Smooth muscle cell (in vitro differentiated cells): Measurements from ENCODE around the gene TMTC4. TPM values are rescaled to one million over a fixed set of nuclear protein-coding genes. Genes with fewer than 3 reads are reported as not detected.

Experiments
- DNase-seq: peaks from one replicate; lab custom pipeline; 2025; ENCODE audit not compliant: unreplicated experiment; lab: John Stamatoyannopoulos, UW
- H2AFZ ChIP-seq: fragments of 200-600 bp; sonication (generic); 2 replicates; pipeline ENCODE4 v1.6.0; 2016; ENCODE audit warnings: antibody characterized with exemption, low read depth, mild to moderate bottlenecking
- H3F3A ChIP-seq: fragments of 200-600 bp; sonication (generic); 2 replicates; pipeline ENCODE4 v1.6.0; 2017; ENCODE audit warnings: antibody characterized with exemption, low read depth
- H3K27ac ChIP-seq: fragments of 200-600 bp; sonication (generic); 2 replicates; pipeline ENCODE4 v1.5.1; 2016; ENCODE audit warnings: low read depth, mild to moderate bottlenecking
- H3K27me3 ChIP-seq: fragments of 200-600 bp; sonication (generic); 2 replicates; pipeline ENCODE4 v1.6.1; 2016; ENCODE audit warnings: low read depth, mild to moderate bottlenecking
- H3K36me3 ChIP-seq: fragments of 200-600 bp; sonication (generic); 2 replicates; pipeline ENCODE4 v1.5.1; 2016; ENCODE audit warnings: low read depth
- H3K4me1 ChIP-seq: fragments of 200-600 bp; sonication (generic); 2 replicates; pipeline ENCODE4 v1.5.1; 2016; ENCODE audit warnings: low read depth
- H3K4me2 ChIP-seq: fragments of 200-600 bp; sonication (generic); 2 replicates; pipeline ENCODE4 v1.6.0; 2016; ENCODE audit warnings: mild to moderate bottlenecking
- H3K4me3 ChIP-seq: fragments of 200-600 bp; sonication (generic); 2 replicates; pipeline ENCODE4 v1.5.1; 2016; ENCODE audit warnings: mild to moderate bottlenecking
- H3K79me2 ChIP-seq: fragments of 200-600 bp; sonication (generic); 2 replicates; pipeline ENCODE4 v1.6.0; 2016; ENCODE audit warnings: low read depth, mild to moderate bottlenecking
- H3K9ac ChIP-seq: fragments of 200-600 bp; sonication (generic); 2 replicates; pipeline ENCODE4 v1.6.0; 2016; ENCODE audit warnings: low read depth
- H3K9me3 ChIP-seq: fragments of 200-600 bp; sonication (generic); replicated peaks from 2 replicates; pipeline ENCODE4 v1.5.1; 2016; ENCODE audit warnings: low read depth
- H4K20me1 ChIP-seq: fragments of 200-600 bp; sonication (generic); 2 replicates; pipeline ENCODE4 v1.6.0; 2016; ENCODE audit warnings: low read depth
- WGBS: methylation state at CpG from one replicate; pipeline ENCODE4 v1.1.7; 2016; ENCODE audit warnings: low lambda C conversion rate; 5-methylcytosine and 5-hydroxymethylcytosine counted together
- polyA plus RNA-seq: library from polyadenylated mRNA; unstranded; fragments of >200 nt; fragmentation: Nextera tagmentation; extraction: Ambion mirVana; gene quantifications from 2 replicates; pipeline ENCODE4 v1.2.1, GENCODE V29; 2016
- total RNA-seq: library from RNA; depleted of rRNA; stranded (reverse); fragments of >200 nt; gene quantifications from 2 replicates; pipeline ENCODE4 v1.2.3, GENCODE V29; 2014
- TF ChIP-seq, protein P1 (sequence below): fragments of 200-600 bp; sonication (generic); IDR thresholded peaks from 2 replicates; pipeline ENCODE4 v1.5.1; 2017; ENCODE audit warnings: borderline replicate concordance, mild to moderate bottlenecking, antibody characterized with exemption; ENCODE audit not compliant: insufficient read depth, poor library complexity, severe bottlenecking

Gene TMTC4
- total and polyA plus RNA-seq, 2 experiments from 2014 or later: 6.6 to 7.4 TPM

DNA sequence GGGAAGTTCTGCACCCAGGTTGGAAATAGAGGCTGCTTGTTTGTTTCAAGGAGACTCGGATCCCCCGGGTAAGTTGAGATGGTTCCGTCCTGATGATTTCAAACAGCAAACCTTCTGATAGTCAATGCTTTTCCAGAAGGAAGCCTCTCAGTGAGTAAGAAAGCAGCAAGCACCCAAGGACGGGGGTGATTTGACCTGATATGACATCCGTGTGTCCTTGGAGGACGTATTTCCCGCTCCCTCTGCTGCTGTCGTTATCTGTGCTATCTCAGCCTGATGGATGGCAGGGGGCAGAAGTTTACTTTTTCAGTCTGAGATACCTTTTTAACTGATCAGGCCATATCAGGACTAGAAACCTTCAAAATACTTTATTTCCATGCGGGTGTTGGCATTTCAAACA is 80.3 kb downstream of the TMTC4 start:
- Histone ChIP-seq H3K79me2 (no peaks in the 10 kb centered on the region), H4K20me1 (no peaks in the 10 kb centered on the region), H3K27ac (no peak overlapping the region), H3K4me1 (no peaks in the 10 kb centered on the region), H3K9me3 (no peaks in the 10 kb centered on the region), H3K4me2 (no peak overlapping the region), H3F3A (no peaks in the 10 kb centered on the region), H2AFZ (no peak overlapping the region), H3K36me3 (no peaks in the 10 kb centered on the region), H3K9ac (no peak overlapping the region), H3K4me3 (no peak overlapping the region), H3K27me3 (no peaks in the 10 kb centered on the region)
- TF ChIP-seq, protein P1, sequence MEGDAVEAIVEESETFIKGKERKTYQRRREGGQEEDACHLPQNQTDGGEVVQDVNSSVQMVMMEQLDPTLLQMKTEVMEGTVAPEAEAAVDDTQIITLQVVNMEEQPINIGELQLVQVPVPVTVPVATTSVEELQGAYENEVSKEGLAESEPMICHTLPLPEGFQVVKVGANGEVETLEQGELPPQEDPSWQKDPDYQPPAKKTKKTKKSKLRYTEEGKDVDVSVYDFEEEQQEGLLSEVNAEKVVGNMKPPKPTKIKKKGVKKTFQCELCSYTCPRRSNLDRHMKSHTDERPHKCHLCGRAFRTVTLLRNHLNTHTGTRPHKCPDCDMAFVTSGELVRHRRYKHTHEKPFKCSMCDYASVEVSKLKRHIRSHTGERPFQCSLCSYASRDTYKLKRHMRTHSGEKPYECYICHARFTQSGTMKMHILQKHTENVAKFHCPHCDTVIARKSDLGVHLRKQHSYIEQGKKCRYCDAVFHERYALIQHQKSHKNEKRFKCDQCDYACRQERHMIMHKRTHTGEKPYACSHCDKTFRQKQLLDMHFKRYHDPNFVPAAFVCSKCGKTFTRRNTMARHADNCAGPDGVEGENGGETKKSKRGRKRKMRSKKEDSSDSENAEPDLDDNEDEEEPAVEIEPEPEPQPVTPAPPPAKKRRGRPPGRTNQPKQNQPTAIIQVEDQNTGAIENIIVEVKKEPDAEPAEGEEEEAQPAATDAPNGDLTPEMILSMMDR: no peak
- no peak for DNase-seq
- WGBS: 86% methylated on average over 9 of the region's 9 CpGs

DNA sequence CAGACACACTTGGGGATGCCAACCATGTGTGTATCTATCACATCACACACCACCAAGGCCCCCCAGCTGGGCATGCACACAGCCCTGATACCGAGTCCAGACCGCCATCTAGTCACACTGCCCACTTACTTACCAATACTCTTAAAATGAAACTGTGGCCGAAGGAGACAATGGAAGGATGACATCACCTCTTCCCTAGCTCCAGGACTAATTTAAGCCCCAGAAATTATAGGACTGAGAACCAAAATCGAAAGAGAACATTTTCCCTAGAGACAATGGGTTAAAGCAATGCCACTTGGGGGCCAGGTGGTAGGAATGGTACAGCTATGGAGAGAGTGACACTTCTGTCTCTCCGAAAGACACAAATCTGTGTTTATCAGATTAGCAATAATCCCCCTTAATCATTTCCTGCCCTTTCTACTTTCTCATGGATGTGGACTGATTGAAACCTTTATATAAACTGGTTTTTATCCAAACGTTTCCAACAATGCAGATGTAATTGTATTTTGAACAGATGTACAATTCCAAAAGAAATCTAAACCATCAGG is 85.3 kb downstream of the TMTC4 start:
- Histone ChIP-seq H3K4me2 (no peak overlapping the region), H3K36me3 (no peaks in the 10 kb centered on the region), H3K4me1 (peaks cover 6% of the 10 kb centered on the region), H3K9ac (no peak overlapping the region), H3K27ac (no peak overlapping the region), H3K27me3 (no peaks in the 10 kb centered on the region), H3K9me3 (no peaks in the 10 kb centered on the region), H3F3A (no peaks in the 10 kb centered on the region), H4K20me1 (no peaks in the 10 kb centered on the region), H3K79me2 (no peaks in the 10 kb centered on the region), H2AFZ (peak overlapping the region; percentile 96), H3K4me3 (no peak overlapping the region)
- no peak for DNase-seq
- WGBS: 84% methylated on average over 6 of the region's 6 CpGs
- TF ChIP-seq, protein P1: no peak

DNA sequence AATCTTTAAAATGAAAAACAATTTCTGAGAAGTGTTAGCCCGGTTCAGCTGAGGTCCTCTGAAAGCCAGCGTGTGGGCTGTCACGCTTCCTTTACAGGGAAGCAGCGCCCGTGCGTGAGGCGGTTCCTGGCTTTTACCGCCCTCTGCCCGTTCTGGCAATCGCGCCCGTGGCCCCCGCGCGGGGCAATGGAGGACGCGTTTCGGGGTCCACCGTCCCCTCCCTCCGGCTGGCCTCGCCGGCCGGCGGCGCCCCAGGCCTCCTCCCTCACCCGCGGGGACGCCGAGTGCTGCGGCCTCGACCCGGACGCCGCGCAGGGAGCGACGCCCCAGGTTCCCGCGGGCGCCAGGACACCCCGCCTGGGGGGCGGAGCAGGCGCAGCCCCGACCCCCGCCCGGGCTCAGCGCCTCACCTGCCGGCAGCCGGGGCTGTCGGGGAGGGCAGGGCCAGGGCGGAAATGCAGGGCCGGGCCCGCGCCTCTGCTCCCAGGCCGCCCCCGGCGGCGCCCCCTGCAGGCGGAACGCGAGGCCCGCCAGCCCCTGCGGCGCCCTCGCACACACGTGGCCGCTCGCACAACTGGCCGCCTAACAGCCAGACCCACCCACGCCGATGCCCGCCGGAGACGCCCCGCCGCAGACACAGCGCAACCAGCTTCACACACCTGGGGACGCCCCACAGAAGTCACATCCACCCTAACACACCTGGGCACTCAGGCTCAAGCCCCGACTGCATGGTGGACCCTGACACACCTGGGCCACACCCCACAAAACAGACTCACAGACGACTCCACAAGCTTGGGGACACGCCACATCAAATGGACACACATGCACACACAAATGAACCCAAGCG is 86.0 kb downstream of the TMTC4 start, which contains the start of gene GGACT:
Gene GGACT (minus strand): TSS at position 459 of the 847 bp plus-strand sequence. CDS start 56,198 bp downstream, outside the sequence.
- Histone ChIP-seq H3F3A (no peaks in the 10 kb centered on the region), H3K4me2 (peak within 1 kb of the TSS; percentile 90), H3K4me3 (peak within 1 kb of the TSS; percentile 70), H3K27me3 (no peaks in the 10 kb centered on the region), H3K79me2 (no peaks in the 10 kb centered on the region), H3K9me3 (no peaks in the 10 kb centered on the region), H2AFZ (peak within 1 kb of the TSS; percentile 96), H3K27ac (no peak within 1 kb of the TSS), H3K36me3 (no peaks in the 10 kb centered on the region), H4K20me1 (no peaks in the 10 kb centered on the region), H3K9ac (peak within 1 kb of the TSS; percentile 63), H3K4me1 (peaks cover 6% of the 10 kb centered on the region)
- TF ChIP-seq, protein P1: peak; percentile 61
- 18% methylated on average over 35 of the region's 82 CpGs for WGBS
- peak; percentile 20 for DNase-seq
